Natural killer cell (primary cell): ENCODE data around the gene ATP5PD. TPM values are rescaled to one million over a fixed set of nuclear protein-coding genes. Genes with fewer than 3 reads are reported as not detected.
A peak's percentile ranks its signal among the peaks of the same experiment; 100 is the strongest.

Source experiments
- ATAC-seq, 3 donors: fragments of 150-1000 bp in 2 of 3; fragments of 200-7000 bp in 1 of 3; cut with Tn5 transposase; 1 replicate in 1 of 3; 2 replicates in 2 of 3; pipeline ENCODE4 v1.10.0; 2021; ENCODE audit warnings: mild to moderate bottlenecking in 2 of 3, moderate library complexity in 2 of 3
- DNase-seq, 2 donors: peaks; one replicate each; pipeline versions ENCODE4 v3.0.0 to v3.0.0-alpha.2; 2013 to 2021; ENCODE audit warnings: mixed read lengths in 1 of 2
- H3K27ac ChIP-seq: one replicate; pipeline ENCODE4 v1.5.1; 2013; ENCODE audit warnings: mild to moderate bottlenecking, low read length
- H3K27me3 ChIP-seq: one replicate; pipeline ENCODE4 v1.6.1; 2013; ENCODE audit warnings: low read length; ENCODE audit not compliant: control insufficient read depth, insufficient read depth
- H3K36me3 ChIP-seq: one replicate; pipeline ENCODE4 v1.6.1; 2013; ENCODE audit warnings: low read length; ENCODE audit not compliant: control insufficient read depth, insufficient read depth
- H3K4me1 ChIP-seq: one replicate; pipeline ENCODE4 v1.6.1; 2013; ENCODE audit warnings: low read length; ENCODE audit not compliant: control insufficient read depth, insufficient read depth
- H3K4me3 ChIP-seq: one replicate; pipeline ENCODE4 v1.5.1; 2013; ENCODE audit warnings: low read length
- H3K9me3 ChIP-seq: one replicate; pipeline ENCODE4 v1.6.1; 2013; ENCODE audit warnings: low read length; ENCODE audit not compliant: control insufficient read depth, insufficient read depth
- H3K27ac Mint-ChIP-seq, 2 donors: one replicate each; pipeline ENCODE4 v1.8.0; 2022; ENCODE audit warnings: mild to moderate bottlenecking in 2 of 2, mixed read lengths in 2 of 2, moderate library complexity in 1 of 2
- H3K27me3 Mint-ChIP-seq, 2 donors: one replicate each; pipeline ENCODE4 v1.8.0; 2022; ENCODE audit warnings: low read depth in 2 of 2, mixed read lengths in 2 of 2
- H3K36me3 Mint-ChIP-seq: one replicate; pipeline ENCODE4 v1.8.0; 2022; ENCODE audit warnings: mixed read lengths
- H3K4me1 Mint-ChIP-seq, 2 donors: one replicate each; pipeline ENCODE4 v1.8.0; 2022; ENCODE audit warnings: mixed read lengths in 2 of 2
- H3K4me3 Mint-ChIP-seq: one replicate; pipeline ENCODE4 v1.8.0; 2022; ENCODE audit warnings: mild to moderate bottlenecking, moderate library complexity, mixed read lengths
- H3K9me3 Mint-ChIP-seq, 2 donors: one replicate each; pipeline ENCODE4 v1.8.0; 2022; ENCODE audit warnings: mixed read lengths in 2 of 2
- CTCF ChIP-seq: fragments of 200-600 bp; IDR thresholded peaks from one replicate; pipeline ENCODE4 v1.8.0; 2022; ENCODE audit warnings: antibody characterized with exemption
- WGBS: methylation state at CpG from one replicate; pipeline ENCODE4 v1.1.7; 2013; ENCODE audit warnings: missing lambda C conversion rate; ENCODE audit not compliant: insufficient coverage; 5-methylcytosine and 5-hydroxymethylcytosine counted together
- intact Hi-C: fragments of 100-400 bp; cut with micrococcal nuclease; formaldehyde crosslinking; loops from one replicate; pipeline ENCODE4 v1.14.2; 2022
- total RNA-seq, 4 donors: library from RNA; stranded (reverse); fragments of 120-200 nt in 1 of 4; gene quantifications; one replicate each; pipeline versions ENCODE4 v1.2.3 to v1.2.4, GENCODE V29; 2013 to 2022

Gene ATP5PD
- total RNA-seq, 3 donors from 2014 or later (not counting 1 experiment from before 2014, with no cell fraction given) = 74.7 to 96.3 (median 75.2) TPM

- H3K4me1 ChIP-seq = peaks cover 32% of the 10 kb centered on the region
- 95% methylated on average over 13 of the region's 13 CpGs for WGBS
- no peak overlapping the region for H3K27ac ChIP-seq
- ATAC-seq (no peak), DNase-seq (no peak)
- intact Hi-C loops = no loop called here
- no peaks in the 10 kb centered on the region for H3K36me3 ChIP-seq
- H3K9me3 ChIP-seq = no peaks in the 10 kb centered on the region
- no peaks in the 10 kb centered on the region for H3K9me3 Mint-ChIP-seq
- no peak for TF ChIP-seq CTCF
- no peak overlapping the region for H3K4me3 ChIP-seq
- no peak overlapping the region for H3K4me3 Mint-ChIP-seq
- H3K27me3 Mint-ChIP-seq = no peaks in the 10 kb centered on the region
- no peak overlapping the region for H3K27ac Mint-ChIP-seq
- H3K36me3 Mint-ChIP-seq = no peaks in the 10 kb centered on the region
- peaks cover 7 to 8% of the 10 kb centered on the region in 2 donors for H3K4me1 Mint-ChIP-seq
- H3K27me3 ChIP-seq = no peaks in the 10 kb centered on the region
Measured at GRCh38 chr17:75081611-75082540, 35.1 kb upstream of the ATP5PD start.

- 82% methylated on average over 8 of the region's 8 CpGs for WGBS
- Histone ChIP-seq H3K36me3 (no peaks in the 10 kb centered on the region), H3K9me3 (no peaks in the 10 kb centered on the region), H3K27ac (no peak overlapping the region), H3K4me3 (no peak overlapping the region), H3K27me3 (no peaks in the 10 kb centered on the region), H3K4me1 (peaks cover 34% of the 10 kb centered on the region)
- DNase-seq = no peak
- ATAC-seq = no peak
- Mint-ChIP-seq H3K27ac (peak overlapping the region in 1 of 2 donors; percentile 27), H3K9me3 (no peaks in the 10 kb centered on the region), H3K4me1 (peaks cover 7 to 8% of the 10 kb centered on the region in 2 donors), H3K4me3 (no peak overlapping the region), H3K36me3 (no peaks in the 10 kb centered on the region), H3K27me3 (no peaks in the 10 kb centered on the region)
- TF ChIP-seq CTCF = no peak
- intact Hi-C loops = no loop called here
Measured at GRCh38 chr17:75079023-75079373, 32.2 kb upstream of the ATP5PD start.

GRCh38 chr17:75078284-75079022, 31.7 kb upstream of the ATP5PD start:
- peak in 2 of 3 donors; percentile 35 to 60 for ATAC-seq
- Histone ChIP-seq H3K27me3 (no peaks in the 10 kb centered on the region), H3K36me3 (no peaks in the 10 kb centered on the region), H3K4me3 (no peak overlapping the region), H3K9me3 (no peaks in the 10 kb centered on the region), H3K27ac (peak overlapping the region; percentile 9), H3K4me1 (peaks cover 34% of the 10 kb centered on the region)
- no peak for DNase-seq
- H3K27ac Mint-ChIP-seq = peak overlapping the region in 1 of 2 donors; percentile 27
- no peaks in the 10 kb centered on the region for H3K27me3 Mint-ChIP-seq
- intact Hi-C loops = no loop called here
- H3K36me3 Mint-ChIP-seq = no peaks in the 10 kb centered on the region
- H3K4me1 Mint-ChIP-seq = peaks cover 7 to 8% of the 10 kb centered on the region in 2 donors
- WGBS = 70% methylated on average over 17 of the region's 17 CpGs
- no peaks in the 10 kb centered on the region for H3K9me3 Mint-ChIP-seq
- H3K4me3 Mint-ChIP-seq = no peak overlapping the region
- no peak for TF ChIP-seq CTCF
